ENCODE measurements around the gene PPP2R2C. TPM values are rescaled to one million over a fixed set of nuclear protein-coding genes. Genes with fewer than 3 reads are reported as not detected.

PPP2R2C gene
- total RNA-seq, 1 experiment from 2014 or later, result 26.7 TPM

GRCh38 chr4:6331018-6331417 lies 141.4 kb downstream of the PPP2R2C start:
- Histone ChIP-seq H3K27me3 (ENCODE audit: control insufficient read depth, insufficient read depth, low read length) (no peaks in the 10 kb centered on the region), H3K9me3 (ENCODE audit: control insufficient read depth, insufficient read depth, low read depth, low read length) (no peaks in the 10 kb centered on the region), H3K36me3 (ENCODE audit: control insufficient read depth, insufficient read depth, low read length) (no peaks in the 10 kb centered on the region), H3K4me3 (ENCODE audit: low read depth in 2 of 2, low read length in 2 of 2) (no peak overlapping the region), H3K4me1 (ENCODE audit: control insufficient read depth, insufficient read depth, low read length) (no peaks in the 10 kb centered on the region), H3K27ac (ENCODE audit: low read length) (no peak overlapping the region)
- in situ Hi-C loops (cut with HindIII; ENCODE audit: low pct_unique_long_range_greater_than_20kb, low sequenced_read_pairs) (no loop called here), intact Hi-C loops (cut with micrococcal nuclease; ENCODE audit: unreplicated experiment) (no loop called here)
- CTCF ChIA-PET, result interaction anchor here (0.6 to 3.0 kb wide), 7 partner anchors 67 to 375 kb away, joined by 3 to 14 read pairs (median 5); no protein-coding TSS in a partner anchor
- no peak for ATAC-seq
- DNase-seq (ENCODE audit: low read depth, low spot score), result no peak
- POLR2A ChIA-PET, result interaction anchor here (0.5 kb wide), 1 partner anchor 10 kb away, joined by 9 read pairs; no protein-coding TSS in a partner anchor
- no peak for TF ChIP-seq SIN3A (IDR thresholded peaks at IDR 0.05; ENCODE audit: borderline replicate concordance, insufficient read depth, low read depth, low read length)
- TF ChIP-seq REST (IDR thresholded peaks at IDR 0.05; ENCODE audit: insufficient read depth in 1 of 2, low read depth in 2 of 2, low read length in 1 of 2), result no peak
- TF ChIP-seq CTCF (IDR thresholded peaks at IDR 0.05), result no peak
- TF ChIP-seq POLR2AphosphoS5 (IDR thresholded peaks at IDR 0.05; ENCODE audit: low read depth, low read length), result no peak
- TF ChIP-seq TCF7L2 (IDR thresholded peaks at IDR 0.05; ENCODE audit: low read depth, low read length), result no peak
- BruUV-seq (replicated peaks), result no TSS peak

- no peaks in the 10 kb centered on the region for H3K36me3 ChIP-seq (ENCODE audit: control insufficient read depth, insufficient read depth, low read length)
- H3K27ac ChIP-seq (ENCODE audit: low read length), result no peak overlapping the region
- no peak overlapping the region for H3K4me3 ChIP-seq (ENCODE audit: low read depth in 2 of 2, low read length in 2 of 2)
- no TSS peak for BruUV-seq (replicated peaks)
- DNase-seq (ENCODE audit: low read depth, low spot score) (no peak), ATAC-seq (no peak)
- TF ChIP-seq REST (IDR thresholded peaks at IDR 0.05; ENCODE audit: insufficient read depth in 1 of 2, low read depth in 2 of 2, low read length in 1 of 2) (no peak), POLR2AphosphoS5 (IDR thresholded peaks at IDR 0.05; ENCODE audit: low read depth, low read length) (no peak), SIN3A (IDR thresholded peaks at IDR 0.05; ENCODE audit: borderline replicate concordance, insufficient read depth, low read depth, low read length) (no peak), CTCF (IDR thresholded peaks at IDR 0.05) (no peak), TCF7L2 (IDR thresholded peaks at IDR 0.05; ENCODE audit: low read depth, low read length) (no peak)
- H3K27me3 ChIP-seq (ENCODE audit: control insufficient read depth, insufficient read depth, low read length), result no peaks in the 10 kb centered on the region
- intact Hi-C loops (cut with micrococcal nuclease; ENCODE audit: unreplicated experiment), result no loop called here
- in situ Hi-C loops (cut with HindIII; ENCODE audit: low pct_unique_long_range_greater_than_20kb, low sequenced_read_pairs), result no loop called here
- H3K9me3 ChIP-seq (ENCODE audit: control insufficient read depth, insufficient read depth, low read depth, low read length), result no peaks in the 10 kb centered on the region
- ChIA-PET CTCF (interaction anchor here (0.9 to 3.0 kb wide), 3 partner anchors 66 to 177 kb away, joined by 3 to 10 read pairs (median 5); no protein-coding TSS in a partner anchor), POLR2A (no interaction called here)
- no peaks in the 10 kb centered on the region for H3K4me1 ChIP-seq (ENCODE audit: control insufficient read depth, insufficient read depth, low read length)
Observed at GRCh38 chr4:6330384-6330767, 142.0 kb downstream of the PPP2R2C start.
